ENCODE data around the gene CYTL1.
"Not testable (repeated sequence)": the region's sequence is repeated elsewhere in the genome, so short reads cannot be mapped to it uniquely, and the experiment has no call there.

CYTL1 gene

GRCh38 chr4:5032813-5033212 lies 13.6 kb upstream of the CYTL1 start:
- FAIRE-seq, result no peak

- no peak for FAIRE-seq
Measured at GRCh38 chr4:5030927-5031326, 11.7 kb upstream of the CYTL1 start.

DNA sequence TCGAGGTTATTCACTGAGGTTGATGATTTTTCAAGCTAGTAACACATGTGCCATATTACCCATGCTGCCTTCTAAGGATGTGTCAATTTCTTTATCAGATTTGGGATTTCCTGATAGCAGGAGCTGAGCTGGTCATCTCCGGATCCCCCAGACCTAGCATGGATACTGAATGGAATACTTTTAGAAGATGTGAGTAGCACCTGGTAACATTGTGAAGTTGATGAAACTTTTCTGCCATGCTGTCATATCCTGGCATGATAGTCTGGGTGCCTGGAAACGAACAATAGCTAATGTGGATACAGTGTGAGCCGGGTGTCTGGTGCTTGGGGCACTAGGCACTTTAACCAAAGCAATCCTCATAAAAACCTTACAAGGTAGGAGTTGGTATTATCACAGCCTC lies 11.0 kb upstream of the CYTL1 start:
- FAIRE-seq, result no peak

- FAIRE-seq, result no peak
Measured at GRCh38 chr4:5029447-5029846, 10.2 kb upstream of the CYTL1 start.

DNA sequence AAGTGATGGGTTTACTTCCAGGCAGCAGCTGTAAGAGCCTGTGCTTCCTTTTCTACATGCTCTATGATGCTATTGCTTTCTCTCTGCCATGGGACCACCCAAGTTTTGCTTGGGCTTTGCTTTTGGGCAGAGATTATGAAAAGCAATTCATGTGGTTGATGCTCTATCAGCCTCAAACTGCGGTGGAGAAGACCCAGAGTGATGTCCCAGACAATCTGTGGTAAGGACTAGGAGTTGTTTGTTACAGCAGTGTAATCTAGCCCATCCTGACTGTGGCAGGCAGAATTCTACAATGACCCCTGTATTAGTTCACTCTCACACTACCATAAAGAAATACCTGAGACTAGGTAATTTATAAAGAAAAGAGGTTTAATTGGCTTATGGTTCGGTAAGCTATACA lies 9.2 kb upstream of the CYTL1 start:
- FAIRE-seq, result no peak

DNA sequence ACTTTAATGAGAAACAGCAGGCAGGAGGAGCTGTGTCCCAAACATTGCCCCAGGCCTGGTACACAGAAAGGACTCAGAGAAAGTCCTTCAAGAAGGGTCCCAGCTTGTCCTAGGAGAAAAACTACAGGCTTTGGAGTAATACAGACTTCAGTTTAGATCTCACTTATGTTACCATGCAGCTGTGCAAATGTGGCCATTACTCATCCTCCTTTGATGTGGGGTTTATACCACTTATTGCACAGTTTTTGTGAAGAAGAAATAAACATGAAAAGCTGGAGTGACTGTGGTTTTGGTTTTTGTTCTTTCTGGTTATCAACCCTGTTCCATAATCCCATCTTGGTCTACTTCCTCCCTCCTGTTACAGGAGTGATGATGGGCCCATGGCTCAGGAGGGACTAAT lies 8.1 kb upstream of the CYTL1 start:
- FAIRE-seq, result no peak

DNA sequence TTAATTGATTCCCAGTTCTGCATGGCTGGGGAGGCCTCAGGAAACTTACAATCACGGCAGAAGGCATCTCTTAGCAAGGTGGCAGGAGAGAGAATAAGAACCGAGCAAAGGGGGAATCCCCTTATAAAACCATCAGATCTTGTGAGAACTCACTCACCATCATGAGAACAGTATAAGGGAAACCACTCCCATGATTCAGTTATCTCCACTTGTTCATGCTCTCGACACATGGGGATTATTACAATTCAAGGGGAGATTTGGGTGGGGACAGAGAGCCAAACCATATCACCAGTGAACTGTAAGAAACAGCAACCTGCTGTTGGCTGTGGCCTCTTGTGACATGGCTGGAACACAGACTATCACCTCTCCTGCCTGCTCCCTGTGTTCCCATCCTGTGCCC lies 7.1 kb upstream of the CYTL1 start:
- no peak for FAIRE-seq

GRCh38 chr4:5024673-5025072 lies 5.4 kb upstream of the CYTL1 start:
- FAIRE-seq, result no peak

GRCh38 chr4:5021546-5021945 lies 2.3 kb upstream of the CYTL1 start:
- FAIRE-seq, result no peak

DNA sequence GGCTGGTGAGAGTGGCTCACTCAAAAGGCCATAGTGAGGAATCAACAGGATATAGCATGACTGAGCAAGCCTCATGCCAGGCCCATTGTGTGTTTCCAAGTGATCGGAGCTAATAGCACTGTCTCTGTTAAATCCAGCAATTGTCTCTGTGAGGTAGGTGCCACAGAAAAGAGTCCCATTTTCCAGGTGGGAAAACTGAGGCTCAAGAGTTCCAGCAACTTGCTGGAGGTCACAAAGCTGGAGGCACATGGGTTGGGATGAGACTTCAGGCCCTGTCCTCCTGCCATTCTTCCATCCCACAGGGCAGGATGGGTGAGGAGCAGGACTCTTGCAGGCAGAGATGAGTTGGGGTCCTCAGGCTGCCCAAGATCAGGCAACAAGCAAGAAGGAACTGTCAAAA lies 1.1 kb upstream of the CYTL1 start:
- FAIRE-seq, result no peak

GRCh38 chr4:5019796-5020195 lies 538 bp upstream of the CYTL1 start:
- FAIRE-seq, result no peak

GRCh38 chr4:5018603-5019002 lies 655 bp downstream of the CYTL1 start:
- no peak for FAIRE-seq

GRCh38 chr4:5018096-5018495 lies 1.2 kb downstream of the CYTL1 start:
- no peak for FAIRE-seq

GRCh38 chr4:5014007-5014682 lies 5.1 kb downstream of the CYTL1 start:
- no peak for FAIRE-seq

GRCh38 chr4:5012958-5013357 lies 6.3 kb downstream of the CYTL1 start:
- FAIRE-seq, result no peak

- no peak for FAIRE-seq
Measured at GRCh38 chr4:5012244-5012898, 6.9 kb downstream of the CYTL1 start.

GRCh38 chr4:5010984-5011383 lies 8.3 kb downstream of the CYTL1 start:
- FAIRE-seq, result no peak

DNA sequence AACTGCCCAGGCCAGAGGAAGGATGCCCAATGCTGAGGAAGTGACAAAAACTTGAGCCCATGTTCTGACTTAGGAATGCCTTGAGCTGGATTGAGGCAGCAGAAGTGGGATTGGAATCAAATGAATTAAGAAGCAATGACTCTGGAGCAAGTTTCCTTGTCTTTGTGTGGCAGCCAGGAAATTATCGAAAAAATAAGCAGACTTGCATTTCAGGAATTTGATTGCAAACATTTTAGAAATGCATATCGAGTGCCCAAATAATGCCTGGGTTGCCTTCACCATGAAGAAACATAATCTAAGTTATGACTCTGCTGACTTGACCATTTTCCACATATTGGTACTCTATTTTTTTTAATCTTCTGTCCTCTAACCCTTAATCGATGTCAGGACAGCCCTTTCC lies 9.5 kb downstream of the CYTL1 start:
- no peak for FAIRE-seq

- not testable (repeated sequence) for FAIRE-seq
Measured at GRCh38 chr4:5006932-5007331, 12.3 kb downstream of the CYTL1 start.

DNA sequence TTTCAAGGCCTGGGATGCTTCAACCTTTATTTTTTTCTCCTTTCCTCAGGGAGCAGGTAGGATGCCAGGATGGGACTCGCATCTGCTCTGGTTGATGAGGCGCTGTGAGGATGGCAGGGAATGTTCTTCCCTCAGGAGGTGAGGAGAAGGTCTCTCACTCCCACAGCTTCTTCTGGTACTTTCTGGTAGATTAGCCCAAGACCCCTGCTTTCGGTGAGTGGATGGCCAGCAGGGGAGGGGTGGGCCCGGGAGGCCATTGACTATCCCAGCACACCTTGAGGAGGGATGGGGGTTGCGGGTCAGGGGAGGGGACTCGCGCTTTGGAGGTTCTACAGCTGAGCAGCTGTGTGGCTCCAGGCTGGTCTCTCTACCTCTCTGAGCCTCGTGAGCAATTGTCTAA lies 14.8 kb downstream of the CYTL1 start:
- no peak for FAIRE-seq

DNA sequence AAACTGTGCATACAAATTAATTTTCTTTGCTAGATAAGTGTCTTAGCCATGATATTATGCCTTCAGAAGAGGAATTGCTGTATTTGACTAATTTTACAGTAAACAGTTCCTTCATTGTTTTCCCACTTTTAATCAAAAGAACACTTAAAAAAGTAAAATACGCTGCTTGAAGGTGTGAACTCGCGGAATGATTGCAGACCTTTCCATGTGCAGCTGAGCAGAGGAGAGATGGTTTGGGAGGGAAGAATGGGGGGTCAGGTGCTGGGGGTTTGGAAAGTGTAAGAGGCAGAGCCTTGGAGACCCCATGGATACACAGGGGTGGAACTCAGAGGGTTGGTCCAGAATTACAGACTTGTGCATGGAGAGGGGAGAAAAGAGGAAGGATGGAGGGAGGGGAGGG lies 15.3 kb downstream of the CYTL1 start:
- FAIRE-seq, result no peak

GRCh38 chr4:5003372-5003857 lies 15.8 kb downstream of the CYTL1 start:
- FAIRE-seq, result no peak

GRCh38 chr4:5001641-5002040 lies 17.6 kb downstream of the CYTL1 start:
- FAIRE-seq, result not testable (repeated sequence)

GRCh38 chr4:4996935-4997334 lies 22.3 kb downstream of the CYTL1 start:
- not testable (repeated sequence) for FAIRE-seq

GRCh38 chr4:4995908-4996265 lies 23.4 kb downstream of the CYTL1 start:
- no peak for FAIRE-seq
